Stimulated activated CD4-positive, alpha-beta T cell treated with anti-CD3 and anti-CD28 coated beads, Interleukin-4, amount 100 ng/mL, for 24 hours (primary cell): ENCODE measurements around the gene CIDEA.

Experiments
- DNase-seq: peaks from one replicate; pipeline ENCODE4 v3.0.0-alpha.2; 2020

The CIDEA gene

DNA sequence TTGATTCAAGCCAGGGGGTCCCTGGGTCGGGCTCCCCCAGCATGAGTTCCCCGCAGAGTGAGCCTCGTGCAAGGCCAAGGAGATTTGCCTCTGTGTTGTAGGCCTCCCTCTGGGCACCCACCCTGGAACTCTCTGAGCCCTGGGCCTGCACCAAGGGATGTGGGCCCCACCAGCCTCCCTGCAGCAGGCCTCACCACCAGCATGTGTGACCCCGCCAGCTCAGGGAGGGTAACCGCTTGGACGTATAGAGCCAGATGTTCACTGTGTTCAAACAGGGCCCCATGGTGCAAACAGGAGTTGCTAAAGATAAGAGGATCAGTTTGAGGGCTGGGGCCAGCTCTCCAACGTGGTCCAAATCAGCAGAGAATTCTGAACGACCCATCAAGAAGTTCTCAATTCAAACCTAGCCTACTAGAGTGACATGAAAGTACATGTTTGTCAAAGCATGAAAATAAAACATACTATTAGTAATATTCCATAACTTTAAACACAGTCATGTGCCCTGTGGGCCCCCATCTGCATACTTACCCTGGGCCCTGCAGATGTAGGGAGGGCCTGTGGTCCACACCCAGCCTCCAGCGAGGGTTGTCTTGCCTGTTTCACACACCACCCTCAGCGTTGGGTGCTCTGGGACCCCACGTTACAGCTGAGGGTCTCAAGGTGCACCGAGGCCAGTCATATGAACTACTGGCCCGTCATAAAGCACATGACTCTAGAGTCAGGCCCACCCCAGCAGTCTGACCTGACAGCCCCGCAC, 48.4 kb downstream of the CIDEA start:
- DNase-seq = no peak

DNA sequence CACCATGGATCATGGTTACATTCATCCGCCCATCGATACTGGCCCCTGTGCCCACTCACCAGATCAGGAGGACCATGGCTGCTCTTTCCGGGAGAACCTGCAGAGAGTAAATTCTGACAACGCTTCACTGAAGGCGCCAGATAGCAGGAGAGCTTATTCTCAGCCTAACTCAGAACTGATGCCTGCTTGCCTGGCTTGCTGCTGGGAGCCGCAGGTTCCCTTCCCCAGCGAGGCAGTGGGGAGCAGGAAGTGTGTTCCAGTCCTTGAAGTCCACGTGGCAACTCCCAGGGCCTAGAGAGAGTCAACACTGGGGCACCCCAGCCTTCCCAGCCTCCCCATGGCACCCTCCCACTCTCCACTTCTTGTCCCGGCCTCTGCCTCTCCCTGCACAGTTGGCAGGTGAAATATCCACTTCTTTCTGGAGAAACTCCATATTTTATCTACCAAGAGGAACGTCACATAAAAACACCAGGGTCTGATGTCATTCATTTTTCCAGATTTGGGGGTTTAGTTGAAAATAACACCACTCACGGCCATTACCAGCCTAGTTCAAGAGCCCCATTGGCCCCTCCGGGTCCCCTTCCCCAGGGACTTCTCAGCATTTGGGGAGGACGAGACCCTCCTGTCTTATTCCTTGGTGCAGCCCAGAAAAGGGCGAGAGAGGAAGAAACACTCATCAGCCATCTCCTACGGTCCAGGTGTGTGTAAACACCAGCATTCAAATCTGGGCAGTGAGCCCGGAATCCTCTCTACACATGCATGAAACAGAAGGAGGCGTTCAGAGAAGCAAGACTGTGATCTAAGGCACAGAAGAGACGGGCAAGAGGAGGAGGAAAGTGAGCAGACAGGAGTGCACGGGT, 50.4 kb downstream of the CIDEA start:
- DNase-seq = no peak

DNA sequence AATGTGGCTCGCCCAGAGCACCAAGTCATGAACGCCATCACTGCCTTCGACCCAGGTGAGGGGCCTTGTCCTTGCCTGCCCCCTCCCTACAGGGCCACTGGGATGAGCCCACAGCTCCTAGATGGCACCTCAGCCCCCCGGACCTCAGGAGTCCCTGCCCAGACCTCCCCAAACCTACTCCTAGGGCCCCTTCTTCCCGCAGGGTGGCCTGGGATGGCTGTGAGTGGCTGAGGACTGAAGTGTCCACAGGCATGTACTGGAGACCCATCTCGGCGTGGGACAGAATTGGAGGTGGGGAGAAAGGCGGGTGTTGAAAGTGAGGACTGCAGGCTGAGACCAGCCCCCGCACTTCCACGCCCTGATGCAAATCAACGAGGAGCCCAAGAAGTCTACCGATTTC, 51.0 kb downstream of the CIDEA start:
- no peak for DNase-seq

DNA sequence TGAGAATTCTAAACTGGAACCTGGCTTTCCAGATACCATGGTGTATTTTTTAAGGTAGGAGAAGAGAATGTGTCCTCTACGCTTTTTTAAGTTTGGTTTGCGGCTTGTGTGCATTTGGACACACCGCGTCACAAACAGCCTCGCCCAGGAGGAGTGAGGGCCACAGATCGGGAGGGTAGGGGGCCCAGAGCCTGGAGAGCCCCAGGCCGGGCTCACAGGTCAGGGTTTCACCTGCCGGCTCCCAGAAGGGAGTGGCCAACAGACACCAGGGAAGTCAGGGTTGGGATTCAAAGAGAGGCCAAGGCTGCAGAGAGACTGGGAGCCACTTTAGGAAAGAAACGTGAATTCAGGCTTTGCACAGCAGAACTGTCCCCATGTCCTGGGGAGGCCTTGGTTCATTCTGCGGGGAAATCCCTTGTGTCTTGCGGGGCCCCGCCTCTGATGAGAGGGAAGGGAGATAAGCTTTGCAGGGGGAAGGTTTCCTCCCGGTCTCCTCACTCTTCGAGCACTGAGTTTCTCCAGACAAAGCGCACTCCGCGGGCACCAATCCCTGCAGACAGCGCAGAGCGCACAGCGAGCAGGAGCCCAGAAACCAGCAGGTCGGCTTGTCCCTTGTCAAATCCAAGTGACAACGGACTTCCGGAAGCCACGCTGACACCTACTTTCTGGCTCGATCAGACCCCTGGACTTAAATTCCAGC, 51.9 kb downstream of the CIDEA start:
- DNase-seq = no peak

DNA sequence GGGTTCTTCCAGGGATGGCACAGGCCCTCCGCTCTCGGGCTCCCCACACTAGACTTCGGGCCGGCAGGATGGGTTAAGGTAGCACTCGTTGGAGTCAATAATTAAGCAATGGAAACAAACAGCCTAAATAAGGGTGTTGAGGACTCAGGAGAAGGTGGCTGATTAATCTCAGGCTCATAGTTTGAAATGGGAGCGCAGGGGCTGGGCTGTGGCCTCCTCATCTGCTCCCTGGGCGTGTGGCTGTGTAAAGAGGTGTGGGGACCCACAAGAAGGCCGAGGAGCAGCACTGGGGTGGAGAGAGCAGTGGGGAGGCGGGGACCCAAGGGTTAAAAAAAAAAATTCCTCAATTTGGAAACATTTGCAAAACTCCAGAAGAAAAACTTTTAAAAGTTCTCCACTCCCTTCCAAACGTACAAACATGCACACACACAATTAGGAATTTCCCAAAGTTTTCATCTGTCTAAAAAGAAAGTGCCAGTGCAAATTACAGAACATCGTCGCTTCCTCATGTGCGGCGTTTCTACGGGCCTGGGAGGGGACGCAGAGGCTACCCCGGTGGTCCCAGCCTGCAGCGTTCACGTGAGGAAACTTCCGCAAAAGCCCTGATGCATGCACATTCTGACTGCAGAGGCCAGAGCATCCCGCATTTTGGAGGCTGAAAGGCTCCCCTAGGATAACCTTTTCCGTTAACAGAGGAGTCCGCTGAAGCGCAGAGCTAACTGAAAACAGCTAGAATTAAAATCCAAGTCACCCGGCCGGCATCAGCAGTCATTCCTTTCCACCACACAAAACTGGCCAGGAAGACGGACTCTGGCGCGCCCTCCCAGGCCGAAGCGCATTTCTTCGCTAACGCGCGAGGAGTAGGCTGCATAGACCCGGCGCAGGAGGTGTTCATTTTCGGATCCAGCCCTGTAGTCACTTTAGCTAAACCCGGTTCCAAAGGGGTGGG, 52.9 kb downstream of the CIDEA start:
- no peak for DNase-seq

DNA sequence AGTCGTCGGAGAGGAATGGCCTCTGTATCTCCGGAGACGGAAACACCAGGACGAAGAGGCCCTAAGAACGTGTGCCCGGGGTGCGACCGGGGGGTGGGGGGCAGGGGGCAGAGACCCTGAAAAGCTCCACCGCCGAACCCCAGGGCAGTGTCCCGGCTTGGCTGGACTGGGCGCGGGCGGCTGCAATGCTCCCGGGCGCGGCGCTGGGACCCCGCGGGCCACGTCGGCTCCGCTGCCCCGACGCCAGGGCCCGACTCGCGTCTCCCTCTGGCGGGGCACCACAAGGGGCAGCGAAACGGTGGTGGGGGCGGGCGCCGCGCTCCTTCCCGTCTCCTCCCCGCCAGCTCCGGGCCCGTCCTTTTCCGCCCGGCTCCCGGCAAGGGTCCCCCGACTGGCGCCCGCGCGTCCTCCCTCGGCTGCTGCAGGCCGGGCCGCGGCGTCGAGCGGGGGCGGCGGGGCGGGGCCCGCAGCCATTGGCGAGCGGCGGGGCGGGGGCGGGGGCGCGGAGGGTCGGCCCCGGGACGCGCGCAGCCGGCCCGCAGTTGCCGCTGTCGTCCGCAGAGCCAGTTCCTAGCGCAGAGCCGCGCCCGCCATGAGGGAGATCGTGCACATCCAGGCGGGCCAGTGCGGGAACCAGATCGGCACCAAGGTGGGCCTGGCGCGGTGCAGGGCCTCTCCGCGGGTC, 53.7 kb downstream of the CIDEA start, which contains the start of gene TUBB6:
TUBB6 (plus strand) TSS at position 541 of the 685 bp plus-strand sequence; CDS start at position 593, 52 bp downstream.
- DNase-seq = no peak

DNA sequence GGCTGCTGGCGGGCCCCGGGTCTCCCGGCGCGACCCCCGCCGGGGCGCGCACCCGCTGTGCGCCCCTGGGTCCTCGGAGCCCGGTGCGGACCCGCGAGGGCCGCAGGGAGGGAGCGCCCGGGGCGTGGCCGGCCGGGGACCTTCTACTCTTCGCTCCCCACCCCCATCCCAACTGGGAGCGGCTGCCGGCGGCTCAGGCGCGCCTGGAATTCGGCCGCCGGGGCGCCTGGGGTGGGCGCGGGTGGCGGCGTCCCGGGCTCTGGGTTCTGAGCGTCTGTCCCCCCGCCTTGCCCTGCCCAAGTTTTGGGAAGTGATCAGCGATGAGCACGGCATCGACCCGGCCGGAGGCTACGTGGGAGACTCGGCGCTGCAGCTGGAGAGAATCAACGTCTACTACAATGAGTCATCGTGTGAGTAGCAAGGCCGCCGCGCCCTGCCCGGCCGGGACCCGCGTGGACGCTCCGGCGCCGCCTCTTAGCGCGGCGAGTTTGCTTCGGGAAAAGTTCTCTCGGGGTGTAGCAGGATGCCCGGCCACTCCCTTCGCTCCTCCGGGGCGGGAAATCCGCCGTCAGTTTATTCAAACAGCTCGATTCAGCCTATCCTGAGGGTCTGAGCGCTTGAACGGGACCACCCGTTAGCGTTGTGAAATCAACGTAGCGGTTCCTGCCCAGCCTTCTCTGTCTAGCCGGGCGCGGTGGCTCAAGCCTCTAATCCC, 54.4 kb downstream of the CIDEA start:
- no peak for DNase-seq

DNA sequence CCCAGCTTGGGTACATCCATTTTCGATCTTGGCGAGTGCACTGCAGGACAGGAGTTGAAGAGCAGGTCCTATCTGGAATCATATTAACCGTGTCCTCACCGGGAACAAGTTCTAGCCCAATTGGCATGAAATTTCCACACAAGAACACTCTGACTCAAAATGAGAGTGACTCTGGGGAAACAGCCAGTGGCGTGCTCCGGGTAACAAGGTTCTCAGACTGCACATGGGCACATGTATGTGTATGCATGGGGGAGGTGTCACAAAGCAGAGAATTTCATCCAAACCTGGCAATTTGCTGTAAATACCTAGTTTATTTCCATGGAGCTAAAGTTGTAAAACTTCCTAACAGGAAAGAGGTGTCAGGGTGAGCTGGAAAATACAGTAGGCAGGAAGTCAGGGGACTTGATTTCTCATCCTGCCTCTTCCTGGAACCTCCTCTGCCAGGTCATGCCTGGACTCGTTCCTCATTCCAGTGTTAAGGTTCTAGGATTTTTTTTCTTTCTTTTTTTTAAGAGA, 55.6 kb downstream of the CIDEA start:
- no peak for DNase-seq

DNA sequence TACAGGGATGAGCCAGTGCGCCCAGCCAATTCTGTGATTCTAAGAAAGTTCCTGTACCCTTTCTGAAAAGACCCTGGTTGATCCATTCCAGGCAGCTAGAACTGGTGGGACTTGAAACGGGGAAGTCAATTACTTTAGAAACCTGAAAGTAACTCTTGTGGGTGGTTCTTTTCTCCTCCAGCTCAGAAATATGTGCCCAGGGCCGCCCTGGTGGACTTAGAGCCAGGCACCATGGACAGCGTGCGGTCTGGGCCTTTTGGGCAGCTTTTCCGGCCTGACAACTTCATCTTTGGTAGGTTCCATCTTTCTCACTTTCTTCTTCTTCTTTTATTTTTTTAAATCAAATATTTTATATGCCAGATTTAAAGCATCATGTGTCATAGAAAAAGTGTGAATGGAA, 56.6 kb downstream of the CIDEA start:
- DNase-seq = no peak

DNA sequence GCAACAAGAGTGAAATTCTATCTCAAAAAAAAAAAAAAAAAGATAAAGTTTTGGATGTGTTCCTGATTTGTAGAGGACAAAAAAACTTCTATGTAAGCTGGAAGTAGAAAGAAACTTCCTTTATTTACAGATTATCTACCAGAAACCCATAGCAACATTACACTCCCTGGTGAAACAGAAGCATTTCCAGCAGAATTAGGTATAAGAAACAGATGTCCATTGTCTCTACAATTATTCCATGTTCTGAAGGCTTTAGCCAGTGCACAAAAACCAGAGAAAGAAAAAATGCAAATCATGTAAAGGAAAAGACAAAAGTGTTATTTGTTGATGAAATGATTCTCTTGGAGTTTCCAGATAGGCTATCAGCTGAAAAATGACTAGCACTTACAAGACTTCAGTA, 58.8 kb downstream of the CIDEA start:
- DNase-seq = no peak

DNA sequence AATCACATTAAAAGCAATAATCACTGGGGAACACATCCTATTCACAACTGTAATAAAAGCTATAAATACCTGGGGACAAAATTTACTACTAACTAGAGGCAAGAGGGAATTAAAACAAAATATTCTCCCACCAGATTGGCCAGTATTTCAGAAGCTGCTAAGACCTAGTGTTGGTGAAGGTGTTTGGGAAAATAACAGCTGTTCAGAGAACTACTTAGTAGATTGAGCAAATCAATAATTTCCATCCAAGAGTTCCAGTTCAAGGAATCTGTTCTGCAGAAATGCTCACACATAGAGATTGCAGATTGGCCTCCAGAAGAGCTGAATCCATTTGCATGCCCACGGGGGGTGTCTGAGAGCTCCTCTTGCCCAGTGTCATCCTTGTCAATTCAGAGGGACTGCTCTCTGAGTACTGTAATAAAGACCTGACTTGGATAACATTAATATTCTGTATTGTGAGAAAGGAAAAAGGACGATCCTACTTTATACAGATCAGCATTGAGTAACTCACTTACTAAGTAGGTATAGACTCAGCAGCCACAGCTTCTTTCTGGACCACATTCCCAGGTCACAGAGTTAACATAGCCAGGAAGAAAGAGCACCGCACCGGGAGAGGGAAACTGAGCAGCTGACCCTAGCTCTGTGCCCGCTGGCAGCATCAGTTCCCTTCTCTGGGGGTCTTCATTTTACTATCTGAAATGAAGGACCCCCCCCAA, 59.5 kb downstream of the CIDEA start:
- DNase-seq = no peak

DNA sequence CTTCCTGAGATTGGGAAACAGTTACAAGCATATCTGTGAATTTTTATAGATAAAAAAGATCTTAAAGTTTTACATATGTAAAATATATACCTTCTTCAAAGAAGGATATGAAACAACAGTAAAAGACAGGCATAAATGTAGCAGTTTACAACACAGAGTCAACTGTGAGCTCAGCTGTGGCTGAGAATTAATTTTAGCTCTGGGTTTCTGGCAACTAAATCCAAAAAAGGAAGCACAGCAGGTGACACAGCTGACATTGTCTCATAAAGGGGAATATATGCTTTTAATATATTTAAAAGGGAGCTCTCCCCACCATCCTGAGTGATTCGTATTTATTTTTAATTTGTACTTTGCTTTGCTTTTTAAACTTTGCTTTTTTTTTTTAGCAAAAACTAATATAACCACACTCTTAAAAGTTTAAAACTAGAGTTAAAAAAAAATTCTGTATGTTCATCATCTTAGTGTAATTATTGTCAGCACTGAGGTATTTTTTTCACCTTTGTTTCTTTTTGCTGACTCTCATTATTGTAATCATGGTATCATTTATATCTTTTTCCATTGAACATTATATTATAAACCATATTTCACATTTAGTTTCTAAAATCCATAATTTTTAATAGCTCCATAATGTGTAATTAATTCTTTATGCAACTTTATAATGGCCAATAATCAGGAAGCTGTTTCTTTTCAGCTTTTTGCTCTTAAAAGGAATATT, 60.6 kb downstream of the CIDEA start:
- DNase-seq = no peak

DNA sequence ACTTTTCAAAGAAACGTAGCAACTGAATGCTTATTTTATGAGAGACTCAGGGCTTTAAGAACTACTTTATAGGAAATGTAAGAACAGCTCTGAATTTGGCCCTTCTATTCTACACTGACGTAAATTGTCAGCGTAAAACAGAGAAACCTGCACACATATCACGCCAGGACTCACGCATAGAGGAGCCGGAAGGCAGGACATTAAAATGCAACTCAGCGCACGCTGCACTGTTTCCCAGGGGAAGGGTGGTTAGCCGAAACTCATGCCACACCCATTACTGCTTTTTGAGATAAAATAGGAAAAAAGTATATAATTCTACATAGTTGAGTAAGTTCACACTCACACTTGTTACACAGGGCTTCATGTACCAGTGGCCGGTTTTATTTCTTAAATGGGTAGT, 61.3 kb downstream of the CIDEA start:
- no peak for DNase-seq

DNA sequence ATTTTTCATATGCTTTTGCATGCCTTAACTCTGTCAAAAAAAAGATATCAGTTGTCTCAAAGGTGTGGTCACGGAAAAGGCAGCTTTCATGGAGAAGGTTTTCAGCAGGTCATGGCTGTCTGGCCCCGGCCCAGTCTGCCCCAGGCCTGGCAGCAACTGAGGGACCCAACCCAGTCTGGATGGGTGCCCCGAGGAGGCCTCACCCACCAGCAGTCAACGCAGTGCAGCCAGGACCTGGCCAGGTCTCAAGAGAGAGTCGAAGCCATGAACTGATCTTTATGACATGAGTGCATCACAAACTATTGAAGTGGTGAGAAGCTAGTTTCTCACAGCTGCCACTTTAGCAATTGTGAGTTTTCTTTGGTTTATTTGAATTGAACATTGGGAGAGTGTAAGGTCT, 61.8 kb downstream of the CIDEA start:
- DNase-seq = no peak

DNA sequence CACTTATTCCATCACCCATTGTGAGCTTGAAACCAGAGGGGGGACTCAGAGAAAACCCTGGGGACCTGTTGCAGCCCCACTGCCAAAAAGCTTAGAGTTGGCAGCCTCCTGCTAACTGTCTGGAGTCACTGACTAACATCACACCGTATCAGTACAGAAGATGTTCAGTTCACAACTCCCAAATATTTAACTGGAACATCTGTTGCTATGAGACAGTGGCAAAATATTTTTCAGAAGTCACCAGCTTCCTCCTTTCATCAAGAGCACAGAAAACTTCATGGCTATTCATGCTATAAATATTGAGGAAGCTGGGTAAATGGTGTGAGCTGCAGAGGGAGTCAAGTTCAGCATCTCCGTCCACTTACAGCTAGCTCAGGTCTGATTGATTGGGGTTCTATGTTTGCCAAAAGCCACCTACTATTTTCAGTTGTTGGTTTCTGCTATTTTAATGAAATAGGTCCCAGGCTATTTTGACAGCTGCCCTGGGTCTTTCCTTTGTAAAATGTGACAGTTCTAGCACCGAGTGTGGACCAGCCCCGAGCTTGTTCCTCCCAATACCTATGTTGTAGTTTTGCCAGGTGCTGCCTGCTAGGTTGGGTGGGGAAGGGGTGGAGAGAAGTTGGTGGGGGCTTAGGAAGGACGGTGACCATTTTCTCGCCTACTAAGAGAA, 63.6 kb downstream of the CIDEA start:
- no peak for DNase-seq

DNA sequence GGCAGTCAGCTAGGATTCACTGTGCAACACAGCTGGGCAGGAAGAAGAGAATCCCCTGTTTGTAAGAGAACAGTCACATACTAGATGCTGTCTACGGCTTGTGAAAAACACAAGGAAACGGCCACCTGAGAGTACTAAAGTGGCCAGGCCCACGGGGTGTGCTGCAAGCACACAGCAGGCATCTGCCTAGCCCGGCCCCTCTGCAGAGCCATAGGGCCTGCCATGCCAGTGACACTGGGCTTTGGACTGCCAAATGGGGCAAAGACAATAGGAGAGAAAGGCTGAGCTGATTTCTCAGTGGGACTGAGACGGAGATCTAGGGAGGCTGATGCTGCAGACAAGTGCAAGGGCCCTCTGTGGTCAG, 64.2 kb downstream of the CIDEA start:
- no peak for DNase-seq

DNA sequence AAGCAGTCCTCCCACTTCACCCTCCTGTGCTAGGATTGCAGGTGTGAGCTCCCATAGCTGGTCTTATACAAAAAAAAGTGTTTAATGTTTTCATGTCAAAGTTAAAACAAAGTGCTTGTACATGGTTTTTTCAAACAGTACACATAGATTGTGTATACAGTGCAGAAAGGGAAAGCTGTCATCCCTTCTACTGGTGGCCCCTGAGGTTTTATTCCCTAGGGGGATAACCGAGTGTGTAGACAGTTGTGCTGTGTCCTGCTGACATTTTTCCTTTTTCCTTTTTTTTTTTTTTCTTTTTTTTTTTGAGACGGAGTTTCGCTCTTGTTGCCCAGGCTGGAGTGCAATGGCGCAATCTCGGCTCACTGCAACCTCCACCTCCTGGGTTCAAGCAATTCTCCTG, 64.7 kb downstream of the CIDEA start:
- DNase-seq = no peak

DNA sequence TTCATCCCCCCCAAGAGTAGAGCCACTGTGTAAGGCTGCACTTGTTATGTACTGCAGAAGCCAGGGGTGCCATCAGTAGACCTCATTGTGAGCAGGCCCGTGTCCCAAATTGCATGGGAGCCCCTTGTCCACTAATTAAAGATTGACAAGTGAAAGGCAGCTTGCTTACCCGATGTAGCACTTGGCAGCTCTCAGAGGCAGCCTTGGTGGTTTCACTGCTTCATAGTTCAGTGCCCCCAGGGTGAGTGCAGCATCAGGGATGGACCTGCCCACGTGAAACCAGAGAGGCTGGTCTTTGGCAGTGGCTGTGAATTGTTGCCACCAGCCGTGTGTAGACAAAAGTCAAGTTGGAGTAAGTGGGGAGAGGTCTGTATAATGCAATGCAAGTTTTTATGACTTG, 67.2 kb downstream of the CIDEA start:
- no peak for DNase-seq
